Vagina (tissue), 2 donors: ENCODE data around the gene UBTD2.

Experiments used
- CTCF ChIP-seq, 3 experiments: fragments of 450-650 bp in 2 of 3; fragments of 200-600 bp in 1 of 3; sonication (generic) in 1 of 3; IDR thresholded peaks; one replicate each; pipeline ENCODE4 v1.5.1; 2017 to 2019; ENCODE audit warnings: antibody characterized with exemption in 3 of 3, mild to moderate bottlenecking in 2 of 3, moderate library complexity in 2 of 3
- POLR2A ChIP-seq, 2 donors: fragments of 450-650 bp; IDR thresholded peaks; one replicate each; pipeline ENCODE4 v1.6.1; 2017; ENCODE audit warnings: antibody characterized with exemption in 2 of 2, mild to moderate bottlenecking in 2 of 2, moderate library complexity in 2 of 2
- POLR2AphosphoS5 ChIP-seq, 2 donors: sonication (generic); formaldehyde crosslinking; IDR thresholded peaks; one replicate each; pipeline ENCODE4 v1.9.0; 2017; ENCODE audit warnings: antibody characterized with exemption in 2 of 2, mild to moderate bottlenecking in 2 of 2, low read depth in 1 of 2; ENCODE audit not compliant: insufficient read depth in 1 of 2

DNA sequence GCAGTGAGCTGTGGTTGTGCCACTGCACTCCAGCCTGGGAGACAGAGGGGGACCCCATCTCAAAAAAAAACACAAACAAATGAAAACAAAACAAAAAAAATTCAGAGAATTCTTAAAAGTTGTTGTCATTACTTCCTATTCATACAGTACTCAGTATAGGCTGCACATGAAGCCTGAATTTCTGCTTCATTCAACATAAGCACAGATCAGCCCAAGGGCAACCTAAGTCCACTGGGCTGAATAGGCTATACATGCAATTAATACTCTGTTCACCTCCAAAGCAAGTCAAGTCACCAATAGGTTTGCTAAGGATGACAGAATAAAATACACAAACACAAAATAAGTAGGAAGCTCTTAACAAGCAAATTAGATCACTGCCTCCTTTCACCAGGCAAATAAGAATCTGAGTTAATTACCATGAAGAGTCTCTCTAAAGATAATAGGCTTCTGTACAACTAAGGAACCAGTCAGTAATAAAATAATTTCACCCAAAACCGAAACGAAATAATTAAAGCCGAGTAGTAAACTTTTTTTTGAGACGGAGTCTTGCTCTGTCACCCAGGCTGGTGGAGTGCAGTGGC lies 18.7 kb downstream of the UBTD2 start:
- TF ChIP-seq CTCF (IDR thresholded peaks at IDR 0.05) (no peak), POLR2AphosphoS5 (IDR thresholded peaks at IDR 0.05; ENCODE audit: insufficient read depth in 1 of 2, low read depth in 1 of 2) (no peak), POLR2A (IDR thresholded peaks at IDR 0.05) (no peak)
